NOMO-1 (cell line): Measurements from ENCODE around the gene CA14.
"Not testable (repeated sequence)": the region's sequence is repeated elsewhere in the genome, so short reads cannot be mapped to it uniquely, and the experiment has no call there.

Experiments used
- DNase-seq, 2 experiments: peaks; one replicate each; lab custom pipeline; 2025; ENCODE audit not compliant: unreplicated experiment in 2 of 2; lab: John Stamatoyannopoulos, UW

The CA14 gene

GRCh38 chr1:150235852-150236613, 21.5 kb upstream of the CA14 start, which contains the start of gene ANP32E:
TSS of gene ANP32E (minus strand) at chr1:150236112. CDS start at chr1:150235786, 326 bp downstream.
- peak; percentile 99 to 100 for DNase-seq

- no peak for DNase-seq
Observed at GRCh38 chr1:150236614-150237100, 20.9 kb upstream of the CA14 start.

- DNase-seq = not testable (repeated sequence)
Observed at GRCh38 chr1:150237176-150237575, 20.4 kb upstream of the CA14 start.

GRCh38 chr1:150237746-150238145, 19.8 kb upstream of the CA14 start:
- DNase-seq = no peak

GRCh38 chr1:150243003-150243402, 14.6 kb upstream of the CA14 start:
- no peak for DNase-seq

- no peak for DNase-seq
Observed at GRCh38 chr1:150249936-150250335, 7.6 kb upstream of the CA14 start.

GRCh38 chr1:150256198-150256553, 1.4 kb upstream of the CA14 start:
- peak in 1 of 2 experiments; percentile 40 for DNase-seq

GRCh38 chr1:150256554-150257341, 826 bp upstream of the CA14 start:
- no peak for DNase-seq

- no peak for DNase-seq
Observed at GRCh38 chr1:150259217-150259616, 1.6 kb downstream of the CA14 start.

- DNase-seq = no peak
Observed at GRCh38 chr1:150259758-150260669, 2.4 kb downstream of the CA14 start.

- DNase-seq = no peak
Observed at GRCh38 chr1:150261367-150261766, 3.8 kb downstream of the CA14 start.

- DNase-seq = no peak
Observed at GRCh38 chr1:150262388-150263320, 5.1 kb downstream of the CA14 start.

- no peak for DNase-seq
Observed at GRCh38 chr1:150263549-150263948, 6.0 kb downstream of the CA14 start.

GRCh38 chr1:150267896-150268295, 10.3 kb downstream of the CA14 start:
- DNase-seq = no peak

GRCh38 chr1:150268340-150268704, 10.7 kb downstream of the CA14 start:
- no peak for DNase-seq

- DNase-seq = peak; percentile 95 to 98
Observed at GRCh38 chr1:150268705-150269403, 11.3 kb downstream of the CA14 start, which contains the start of gene APH1A. TSS of gene APH1A (minus strand) at chr1:150269016. CDS start at chr1:150268810, 206 bp downstream.

GRCh38 chr1:150269451-150269850, 11.9 kb downstream of the CA14 start:
- DNase-seq = no peak

GRCh38 chr1:150271291-150271959, 13.9 kb downstream of the CA14 start:
- peak in 1 of 2 experiments; percentile 14 for DNase-seq
